A549 (cell line): ENCODE data around the gene PGM2. TPM values are rescaled to one million over a fixed set of nuclear protein-coding genes. Genes with fewer than 3 reads are reported as not detected.

Experiments used
- ATAC-seq, 2 experiments: fragments of 200-7000 bp in 1 of 2; fragments of >200 bp in 1 of 2; cut with Nextera tagmentation in 1 of 2; cut with Tn5 transposase in 1 of 2; 3 replicates each; pipeline versions ENCODE4 v1.8.0 to v1.9.1; 2018 to 2020; ENCODE audit warnings: mild to moderate bottlenecking in 1 of 2, moderate library complexity in 1 of 2
- CTCF ChIA-PET: fragments of 300-600 bp; sonication (Branson Sonifier 250); formaldehyde crosslinking; extraction: SDS; loops from one replicate; lab custom pipeline; 2021; ENCODE audit warnings: antibody characterized with exemption, inconsistent platforms; lab: Yijun Ruan, JAX
- POLR2A ChIA-PET: fragments of 350-600 bp; formaldehyde crosslinking; extraction: SDS; loops from one replicate; lab custom pipeline; 2021; ENCODE audit warnings: antibody characterized with exemption, inconsistent platforms; lab: Yijun Ruan, JAX
- DNase-seq, 2 experiments: peaks; one replicate each; pipeline versions ENCODE4 v3.0.0 to v3.0.0-alpha.2; 2011 to 2016; ENCODE audit warnings: low read depth in 1 of 2, low spot score in 1 of 2
- FAIRE-seq: peaks from 2 replicates; lab custom pipeline; 2011; peaks lifted over from hg19 to GRCh38; lab: Jason Lieb, UNC
- H3K27ac ChIP-seq, 2 experiments: fragments of >200 bp; sonication (Bioruptor Twin); formaldehyde crosslinking; 3 replicates each; pipeline ENCODE4 v1.5.1; 2016 to 2017
- H3K4me1 ChIP-seq: fragments of >200 bp; sonication (Bioruptor Twin); formaldehyde crosslinking; 3 replicates; pipeline ENCODE4 v1.6.1; 2016
- H3K4me2 ChIP-seq: fragments of >200 bp; sonication (Bioruptor Twin); formaldehyde crosslinking; 3 replicates; pipeline ENCODE4 v1.6.1; 2016
- H3K4me3 ChIP-seq: fragments of >200 bp; sonication (Bioruptor Twin); formaldehyde crosslinking; 3 replicates; pipeline ENCODE4 v1.5.1; 2016
- H3K9me3 ChIP-seq: fragments of >200 bp; sonication (Bioruptor Twin); formaldehyde crosslinking; 3 replicates; pipeline ENCODE4 v1.6.1; 2016
- CBX2 ChIP-seq: fragments of 200-600 bp; sonication (generic); IDR thresholded peaks from 2 replicates; pipeline ENCODE4 v1.6.1; 2016; ENCODE audit warnings: low read depth, mild to moderate bottlenecking, borderline replicate concordance
- CHD4 ChIP-seq: fragments of 200-600 bp; sonication (generic); IDR thresholded peaks from 2 replicates; pipeline ENCODE4 v1.6.1; 2016; ENCODE audit warnings: antibody characterized with exemption, mild to moderate bottlenecking, borderline replicate concordance
- HDAC2 ChIP-seq: fragments of 200-600 bp; sonication (generic); IDR thresholded peaks from 2 replicates; pipeline ENCODE4 v1.6.1; 2016
- HEYL ChIP-seq: fragments of 250-450 bp; sonication (Bioruptor Pico); IDR thresholded peaks from 2 replicates; pipeline ENCODE4 v1.8.0; 2021; ENCODE audit warnings: mild to moderate bottlenecking, moderate library complexity
- HOXA7 ChIP-seq: fragments of 250-450 bp; sonication (Bioruptor Pico); IDR thresholded peaks from 2 replicates; pipeline ENCODE4 v1.5.0; 2020; ENCODE audit warnings: mild to moderate bottlenecking, moderate library complexity
- JUNB ChIP-seq: fragments of >200 bp; sonication (Bioruptor Twin); formaldehyde crosslinking; IDR thresholded peaks from 2 replicates; pipeline ENCODE4 v1.6.1; 2016
- NFE2L2 ChIP-seq: fragments of 150-350 bp; conservative IDR thresholded peaks from 2 replicates; pipeline ENCODE4 v1.6.1; 2014; ENCODE audit warnings: low read length
- NR3C1 ChIP-seq: fragments of >200 bp; sonication (Bioruptor Twin); formaldehyde crosslinking; IDR thresholded peaks from 3 replicates; pipeline ENCODE4 v1.6.1; 2017
- RAD21 ChIP-seq, 2 experiments: fragments of >200 bp in 1 of 2; sonication (Bioruptor Twin) in 1 of 2; formaldehyde crosslinking in 1 of 2; IDR thresholded peaks in 1 of 2; conservative IDR thresholded peaks in 1 of 2; 2 replicates in 1 of 2; 3 replicates in 1 of 2; pipeline ENCODE4 v1.6.1; 2012 to 2018; ENCODE audit warnings: inconsistent platforms in 1 of 2
- RARB ChIP-seq: fragments of 250-450 bp; sonication (Bioruptor Pico); IDR thresholded peaks from 2 replicates; pipeline ENCODE4 v1.8.0; 2021; ENCODE audit warnings: mild to moderate bottlenecking, moderate library complexity
- RCOR1 ChIP-seq: fragments of 150-350 bp; IDR thresholded peaks from 2 replicates; pipeline ENCODE4 v1.6.1; 2014; ENCODE audit warnings: antibody characterized with exemption, low read length, low read depth
- RFX5 ChIP-seq: fragments of 450-650 bp; IDR thresholded peaks from 2 replicates; pipeline ENCODE4 v1.7.1; 2014; ENCODE audit warnings: antibody characterized with exemption, mild to moderate bottlenecking, moderate library complexity
- SMC3 ChIP-seq: fragments of >200 bp; sonication (Bioruptor Twin); formaldehyde crosslinking; IDR thresholded peaks from 3 replicates; pipeline ENCODE4 v1.6.1; 2018; ENCODE audit warnings: inconsistent platforms
- TP53 ChIP-seq: fragments of 250-450 bp; sonication (Bioruptor Pico); IDR thresholded peaks from 2 replicates; pipeline ENCODE4 v1.5.0; 2021; ENCODE audit warnings: mild to moderate bottlenecking, moderate library complexity
- ZFP36 ChIP-seq: fragments of 450-650 bp; IDR thresholded peaks from 2 replicates; pipeline ENCODE4 v1.6.1; 2014; ENCODE audit warnings: borderline replicate concordance; ENCODE audit not compliant: partially characterized antibody
- ZNF302 ChIP-seq: fragments of 250-450 bp; sonication (Bioruptor Pico); IDR thresholded peaks from 2 replicates; pipeline ENCODE4 v1.9.0; 2021; ENCODE audit warnings: inconsistent platforms, mild to moderate bottlenecking, moderate library complexity
- WGBS: methylation state at CpG from one replicate; pipeline ENCODE4 v1.1.6; 2017; ENCODE audit errors: missing lambda C conversion rate; 5-methylcytosine and 5-hydroxymethylcytosine counted together
- polyA plus RNA-seq, 4 experiments: library from polyadenylated mRNA; depleted of rRNA in 3 of 4; stranded (reverse); fragments of >200 nt; fragmentation: RNase III in 1 of 4; extraction: RNeasy Plus Mini Kit Qiagen cat#74134 plus additional on column Dnase treatment in 1 of 4; gene quantifications; 2 replicates in 3 of 4; 3 replicates in 1 of 4; pipeline ENCODE4 v1.2.3, GENCODE V29; 2011 to 2017
- TF ChIP-seq, protein P1 (sequence below): IDR thresholded peaks from 2 replicates; pipeline ENCODE4 v1.6.1; 2012; ENCODE audit warnings: low read depth, borderline replicate concordance
- TF ChIP-seq, protein P2 (sequence below): IDR thresholded peaks from 2 replicates; pipeline ENCODE4 v1.6.1; 2012
- TF ChIP-seq, protein P3 (sequence below): fragments of 200-600 bp; sonication (generic); IDR thresholded peaks from 2 replicates; pipeline ENCODE4 v1.6.1; 2016; ENCODE audit warnings: antibody characterized with exemption, mild to moderate bottlenecking, moderate library complexity
- TF ChIP-seq, protein P4 (sequence below): fragments of 250-450 bp; sonication (Bioruptor Pico); IDR thresholded peaks from 2 replicates; pipeline ENCODE4 v1.5.0; 2021; ENCODE audit warnings: mild to moderate bottlenecking, moderate library complexity, borderline replicate concordance
- TF ChIP-seq, protein P5 (sequence below): fragments of >200 bp; sonication (Bioruptor Twin); formaldehyde crosslinking; IDR thresholded peaks from 3 replicates; pipeline ENCODE4 v1.5.1; 2016

Gene PGM2
- polyA plus RNA-seq, 2 of the 4 experiments (the other 2 are of a cell fraction): 11.4 to 17.0 TPM

DNA sequence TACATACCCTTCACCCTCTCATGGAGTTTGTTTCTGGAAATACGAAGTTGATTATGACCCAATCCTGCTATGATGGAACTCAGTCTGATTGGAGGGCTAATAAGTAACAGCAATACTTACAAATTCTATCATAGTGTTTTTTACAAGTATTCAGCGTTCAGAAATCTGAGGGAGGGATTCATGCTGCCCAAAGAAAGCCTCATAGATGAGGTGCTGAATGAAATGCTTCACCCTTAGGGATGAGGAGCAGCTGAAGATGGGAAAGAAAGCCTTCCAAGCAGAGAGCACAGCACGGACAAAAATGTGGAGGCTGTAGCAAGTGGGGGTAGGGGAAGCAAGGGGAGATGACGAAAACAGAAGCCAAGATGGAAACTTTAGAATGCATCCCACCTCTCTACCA lies 36.5 kb downstream of the PGM2 start:
- Histone ChIP-seq H3K4me3 (no peak overlapping the region), H3K4me2 (no peak overlapping the region), H3K4me1 (no peaks in the 10 kb centered on the region), H3K27ac (no peak overlapping the region), H3K9me3 (no peaks in the 10 kb centered on the region)
- FAIRE-seq: no peak
- TF ChIP-seq HOXA7 (CRISPR knock-in tag): no peak
- TF ChIP-seq SMC3: no peak
- TF ChIP-seq, protein P1, sequence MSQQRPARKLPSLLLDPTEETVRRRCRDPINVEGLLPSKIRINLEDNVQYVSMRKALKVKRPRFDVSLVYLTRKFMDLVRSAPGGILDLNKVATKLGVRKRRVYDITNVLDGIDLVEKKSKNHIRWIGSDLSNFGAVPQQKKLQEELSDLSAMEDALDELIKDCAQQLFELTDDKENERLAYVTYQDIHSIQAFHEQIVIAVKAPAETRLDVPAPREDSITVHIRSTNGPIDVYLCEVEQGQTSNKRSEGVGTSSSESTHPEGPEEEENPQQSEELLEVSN: no peak
- TF ChIP-seq JUNB: no peak
- TF ChIP-seq RCOR1: no peak
- TF ChIP-seq TP53 (CRISPR knock-in tag): no peak
- no peak for TF ChIP-seq ZFP36
- no peak for TF ChIP-seq CBX2
- no peak for TF ChIP-seq ZNF302 (CRISPR knock-in tag)
- TF ChIP-seq HDAC2: no peak
- TF ChIP-seq NR3C1: no peak
- TF ChIP-seq, protein P2, sequence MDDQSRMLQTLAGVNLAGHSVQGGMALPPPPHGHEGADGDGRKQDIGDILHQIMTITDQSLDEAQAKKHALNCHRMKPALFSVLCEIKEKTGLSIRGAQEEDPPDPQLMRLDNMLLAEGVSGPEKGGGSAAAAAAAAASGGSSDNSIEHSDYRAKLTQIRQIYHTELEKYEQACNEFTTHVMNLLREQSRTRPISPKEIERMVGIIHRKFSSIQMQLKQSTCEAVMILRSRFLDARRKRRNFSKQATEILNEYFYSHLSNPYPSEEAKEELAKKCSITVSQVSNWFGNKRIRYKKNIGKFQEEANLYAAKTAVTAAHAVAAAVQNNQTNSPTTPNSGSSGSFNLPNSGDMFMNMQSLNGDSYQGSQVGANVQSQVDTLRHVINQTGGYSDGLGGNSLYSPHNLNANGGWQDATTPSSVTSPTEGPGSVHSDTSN: no peak
- TF ChIP-seq HEYL: no peak
- TF ChIP-seq NFE2L2: no peak
- TF ChIP-seq RARB (CRISPR knock-in tag): no peak
- TF ChIP-seq, protein P3, sequence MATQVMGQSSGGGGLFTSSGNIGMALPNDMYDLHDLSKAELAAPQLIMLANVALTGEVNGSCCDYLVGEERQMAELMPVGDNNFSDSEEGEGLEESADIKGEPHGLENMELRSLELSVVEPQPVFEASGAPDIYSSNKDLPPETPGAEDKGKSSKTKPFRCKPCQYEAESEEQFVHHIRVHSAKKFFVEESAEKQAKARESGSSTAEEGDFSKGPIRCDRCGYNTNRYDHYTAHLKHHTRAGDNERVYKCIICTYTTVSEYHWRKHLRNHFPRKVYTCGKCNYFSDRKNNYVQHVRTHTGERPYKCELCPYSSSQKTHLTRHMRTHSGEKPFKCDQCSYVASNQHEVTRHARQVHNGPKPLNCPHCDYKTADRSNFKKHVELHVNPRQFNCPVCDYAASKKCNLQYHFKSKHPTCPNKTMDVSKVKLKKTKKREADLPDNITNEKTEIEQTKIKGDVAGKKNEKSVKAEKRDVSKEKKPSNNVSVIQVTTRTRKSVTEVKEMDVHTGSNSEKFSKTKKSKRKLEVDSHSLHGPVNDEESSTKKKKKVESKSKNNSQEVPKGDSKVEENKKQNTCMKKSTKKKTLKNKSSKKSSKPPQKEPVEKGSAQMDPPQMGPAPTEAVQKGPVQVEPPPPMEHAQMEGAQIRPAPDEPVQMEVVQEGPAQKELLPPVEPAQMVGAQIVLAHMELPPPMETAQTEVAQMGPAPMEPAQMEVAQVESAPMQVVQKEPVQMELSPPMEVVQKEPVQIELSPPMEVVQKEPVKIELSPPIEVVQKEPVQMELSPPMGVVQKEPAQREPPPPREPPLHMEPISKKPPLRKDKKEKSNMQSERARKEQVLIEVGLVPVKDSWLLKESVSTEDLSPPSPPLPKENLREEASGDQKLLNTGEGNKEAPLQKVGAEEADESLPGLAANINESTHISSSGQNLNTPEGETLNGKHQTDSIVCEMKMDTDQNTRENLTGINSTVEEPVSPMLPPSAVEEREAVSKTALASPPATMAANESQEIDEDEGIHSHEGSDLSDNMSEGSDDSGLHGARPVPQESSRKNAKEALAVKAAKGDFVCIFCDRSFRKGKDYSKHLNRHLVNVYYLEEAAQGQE: no peak
- no peak for TF ChIP-seq RAD21 (conservative IDR thresholded peaks at IDR 0.05 in 1 of 2, IDR thresholded peaks at IDR 0.05 in 1 of 2)
- TF ChIP-seq RFX5: no peak
- CTCF ChIA-PET: no interaction called here
- POLR2A ChIA-PET: no interaction called here
- WGBS: 79% methylated on average over 4 of the region's 4 CpGs
- ATAC-seq: no peak
- no peak for DNase-seq

DNA sequence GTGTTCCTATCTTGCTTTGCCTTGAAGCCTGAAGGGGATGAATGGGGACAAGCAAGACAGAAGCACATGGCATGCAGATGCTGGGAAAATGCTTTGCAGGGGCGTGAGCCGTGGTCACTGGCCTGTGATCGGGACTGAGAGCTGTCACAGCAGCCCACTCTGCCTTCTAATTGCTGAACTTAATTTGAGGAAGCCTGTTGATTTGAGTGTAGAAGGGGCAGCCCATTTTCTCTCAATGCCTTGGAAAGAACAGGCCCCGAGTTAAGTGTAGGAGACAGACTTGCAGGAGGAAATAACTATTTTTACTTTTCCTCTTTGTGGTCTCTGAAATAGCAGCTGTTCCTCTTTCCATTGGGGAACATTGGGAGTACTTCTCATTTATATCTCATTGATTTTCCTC lies 38.3 kb downstream of the PGM2 start:
- FAIRE-seq (no peak), ATAC-seq (no peak), DNase-seq (no peak)
- Histone ChIP-seq H3K9me3 (no peaks in the 10 kb centered on the region), H3K4me2 (no peak overlapping the region), H3K4me1 (no peaks in the 10 kb centered on the region), H3K4me3 (no peak overlapping the region), H3K27ac (no peak overlapping the region)
- ChIA-PET POLR2A (no interaction called here), CTCF (no interaction called here)
- TF ChIP-seq CBX2: no peak
- no peak for TF ChIP-seq CHD4
- TF ChIP-seq, protein P4, sequence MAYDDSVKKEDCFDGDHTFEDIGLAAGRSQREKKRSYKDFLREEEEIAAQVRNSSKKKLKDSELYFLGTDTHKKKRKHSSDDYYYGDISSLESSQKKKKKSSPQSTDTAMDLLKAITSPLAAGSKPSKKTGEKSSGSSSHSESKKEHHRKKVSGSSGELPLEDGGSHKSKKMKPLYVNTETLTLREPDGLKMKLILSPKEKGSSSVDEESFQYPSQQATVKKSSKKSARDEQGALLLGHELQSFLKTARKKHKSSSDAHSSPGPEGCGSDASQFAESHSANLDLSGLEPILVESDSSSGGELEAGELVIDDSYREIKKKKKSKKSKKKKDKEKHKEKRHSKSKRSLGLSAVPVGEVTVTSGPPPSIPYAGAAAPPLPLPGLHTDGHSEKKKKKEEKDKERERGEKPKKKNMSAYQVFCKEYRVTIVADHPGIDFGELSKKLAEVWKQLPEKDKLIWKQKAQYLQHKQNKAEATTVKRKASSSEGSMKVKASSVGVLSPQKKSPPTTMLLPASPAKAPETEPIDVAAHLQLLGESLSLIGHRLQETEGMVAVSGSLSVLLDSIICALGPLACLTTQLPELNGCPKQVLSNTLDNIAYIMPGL: no peak
- TF ChIP-seq, protein P5, sequence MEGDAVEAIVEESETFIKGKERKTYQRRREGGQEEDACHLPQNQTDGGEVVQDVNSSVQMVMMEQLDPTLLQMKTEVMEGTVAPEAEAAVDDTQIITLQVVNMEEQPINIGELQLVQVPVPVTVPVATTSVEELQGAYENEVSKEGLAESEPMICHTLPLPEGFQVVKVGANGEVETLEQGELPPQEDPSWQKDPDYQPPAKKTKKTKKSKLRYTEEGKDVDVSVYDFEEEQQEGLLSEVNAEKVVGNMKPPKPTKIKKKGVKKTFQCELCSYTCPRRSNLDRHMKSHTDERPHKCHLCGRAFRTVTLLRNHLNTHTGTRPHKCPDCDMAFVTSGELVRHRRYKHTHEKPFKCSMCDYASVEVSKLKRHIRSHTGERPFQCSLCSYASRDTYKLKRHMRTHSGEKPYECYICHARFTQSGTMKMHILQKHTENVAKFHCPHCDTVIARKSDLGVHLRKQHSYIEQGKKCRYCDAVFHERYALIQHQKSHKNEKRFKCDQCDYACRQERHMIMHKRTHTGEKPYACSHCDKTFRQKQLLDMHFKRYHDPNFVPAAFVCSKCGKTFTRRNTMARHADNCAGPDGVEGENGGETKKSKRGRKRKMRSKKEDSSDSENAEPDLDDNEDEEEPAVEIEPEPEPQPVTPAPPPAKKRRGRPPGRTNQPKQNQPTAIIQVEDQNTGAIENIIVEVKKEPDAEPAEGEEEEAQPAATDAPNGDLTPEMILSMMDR: no peak
- no peak for TF ChIP-seq NR3C1
- WGBS: 83% methylated on average over 4 of the region's 4 CpGs
